Epidermal melanocyte (primary cell): ENCODE measurements around the gene RHBDL2.
"Not testable (repeated sequence)": the region's sequence is repeated elsewhere in the genome, so short reads cannot be mapped to it uniquely, and the experiment has no call there.

Experiments
- DNase-seq: peaks from one replicate; pipeline ENCODE4 v3.0.0; 2011; ENCODE audit warnings: low spot score; ENCODE audit not compliant: insufficient read length

RHBDL2 gene

DNA sequence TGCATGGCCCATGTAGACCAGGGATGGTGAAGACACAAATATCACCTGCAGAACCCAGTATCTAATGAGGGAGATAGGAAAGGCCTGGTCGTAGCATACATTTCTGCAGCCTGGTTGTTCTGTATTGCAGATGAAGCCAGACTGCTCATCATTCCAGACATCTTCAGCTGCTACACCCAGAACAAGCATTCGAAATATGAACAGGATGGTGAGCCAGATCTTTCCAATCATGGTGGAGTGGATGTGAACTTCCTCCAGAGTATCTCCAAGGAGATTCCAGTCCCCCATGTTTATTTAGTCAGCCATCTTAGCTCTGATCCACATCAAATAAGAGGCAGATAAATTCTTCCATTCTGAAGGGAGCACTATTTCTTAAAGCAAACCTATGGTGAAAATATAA lies 65.8 kb downstream of the RHBDL2 start:
- no peak for DNase-seq

DNA sequence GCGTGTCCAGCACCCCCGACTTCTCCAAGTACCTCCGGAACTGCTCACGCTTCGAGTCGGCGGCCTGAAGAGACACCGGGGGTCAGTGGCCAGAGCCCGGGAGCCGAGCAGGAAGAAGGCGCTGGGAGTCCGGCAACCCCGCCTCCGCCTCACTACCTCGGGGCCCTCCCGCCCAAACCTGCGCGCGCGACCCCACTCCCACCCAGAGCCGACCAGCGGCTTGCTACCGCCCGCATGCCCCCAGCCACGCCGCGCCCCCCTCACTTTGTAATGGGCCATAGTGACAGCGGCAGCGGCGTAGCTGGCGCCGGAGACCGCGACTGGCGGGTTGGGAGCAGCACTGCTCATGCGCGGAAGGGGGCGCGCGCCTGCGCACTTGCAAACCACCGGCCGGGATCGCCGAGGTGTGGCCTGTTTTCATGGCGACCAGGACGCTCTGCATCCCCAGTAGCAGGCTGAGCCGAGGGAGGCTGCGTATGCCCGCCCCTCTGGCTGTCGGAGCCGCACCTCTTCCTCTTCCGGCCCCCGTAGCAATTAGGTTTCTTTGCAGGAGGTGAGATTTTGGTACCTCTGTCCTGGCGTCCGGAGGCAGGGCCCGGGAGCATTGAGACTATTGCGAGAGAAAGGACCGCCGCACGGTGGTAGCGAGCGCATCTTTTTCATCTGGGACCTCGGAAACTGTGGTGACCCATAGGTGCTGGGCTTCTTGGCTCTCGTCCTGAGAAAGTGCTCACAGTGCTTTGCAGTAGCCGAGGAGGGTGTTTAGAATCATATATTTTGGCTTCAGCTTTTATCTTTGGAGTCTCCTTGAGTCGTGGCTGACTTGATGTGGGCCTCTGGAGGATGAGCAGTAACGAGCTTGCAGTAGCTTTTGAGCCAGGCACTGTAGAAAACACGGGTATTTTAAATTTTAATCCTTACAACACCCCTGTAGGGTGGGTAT lies 68.3 kb downstream of the RHBDL2 start, which contains the start of gene MYCBP:
TSS of gene MYCBP (minus strand) at position 322 of the 943 bp plus-strand sequence. CDS start at position 279, 43 bp downstream.
- DNase-seq, result peak; percentile 98

DNA sequence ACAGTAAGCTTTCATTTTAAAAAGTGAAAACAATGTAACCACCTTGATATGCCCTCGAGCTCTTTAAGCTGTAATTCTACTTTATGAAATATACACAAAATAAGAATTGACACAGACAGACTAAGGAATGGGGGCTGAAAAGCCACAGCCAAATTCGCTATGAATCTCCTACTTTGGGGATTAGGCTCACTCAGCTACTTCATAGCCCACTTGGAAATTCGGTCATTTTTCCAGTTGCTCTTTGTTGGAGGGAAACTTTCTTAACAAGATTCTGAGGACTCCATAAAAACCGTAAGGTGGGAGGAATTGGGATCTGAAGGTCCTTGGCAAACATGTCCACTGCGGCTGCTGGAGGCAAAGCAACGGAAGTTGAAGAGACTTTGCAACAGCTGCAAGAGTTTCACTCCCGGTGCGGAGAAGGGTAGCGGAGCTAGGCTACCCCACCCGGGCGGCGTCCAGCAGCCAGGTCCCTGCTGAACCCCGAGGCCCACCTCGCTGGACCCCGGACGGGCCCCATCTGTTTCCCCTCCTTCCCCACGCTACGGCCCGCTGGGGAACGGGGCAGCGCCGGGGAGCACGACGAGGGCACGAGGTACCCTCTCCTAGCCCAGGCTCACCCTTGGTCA lies 69.1 kb downstream of the RHBDL2 start:
- no peak for DNase-seq

DNA sequence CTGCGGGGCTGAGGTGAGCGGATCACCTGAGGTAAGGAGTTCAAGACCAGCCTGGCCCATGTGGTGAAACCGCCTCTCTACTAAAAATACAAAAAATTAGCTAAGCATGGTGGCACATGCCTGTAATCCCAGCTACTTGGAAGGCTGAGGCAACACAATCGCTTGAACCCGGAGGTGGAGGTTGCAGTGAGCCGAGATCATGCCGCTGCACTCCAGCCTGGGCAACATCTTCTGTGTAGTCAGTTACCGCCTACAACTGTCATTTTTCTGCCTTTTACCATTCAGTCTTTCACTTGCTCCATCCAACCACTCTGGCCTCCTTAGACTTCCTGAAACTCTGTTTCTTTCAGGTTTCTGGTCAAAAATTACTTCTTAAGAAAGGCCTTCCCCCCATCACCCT lies 70.6 kb downstream of the RHBDL2 start:
- no peak for DNase-seq

DNA sequence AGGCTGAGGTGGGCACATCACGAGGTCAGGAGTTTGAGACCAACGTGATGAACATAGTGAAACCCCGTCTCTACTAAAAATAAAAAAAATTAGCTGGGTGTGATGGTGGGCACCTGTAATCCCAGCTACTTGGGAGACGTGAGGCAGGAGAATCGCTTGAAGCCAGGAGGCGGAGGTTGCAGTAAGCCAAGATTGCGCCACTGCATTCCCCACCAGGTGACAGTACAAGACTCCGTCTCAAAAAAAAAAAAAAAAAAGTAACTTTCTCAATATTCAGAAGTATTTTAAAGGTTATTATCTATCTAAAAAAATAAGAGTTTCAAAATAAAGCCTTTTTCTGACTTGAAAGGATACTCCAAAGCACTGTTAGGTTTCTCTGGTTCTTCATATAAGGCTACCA lies 74.4 kb downstream of the RHBDL2 start:
- DNase-seq, result no peak

DNA sequence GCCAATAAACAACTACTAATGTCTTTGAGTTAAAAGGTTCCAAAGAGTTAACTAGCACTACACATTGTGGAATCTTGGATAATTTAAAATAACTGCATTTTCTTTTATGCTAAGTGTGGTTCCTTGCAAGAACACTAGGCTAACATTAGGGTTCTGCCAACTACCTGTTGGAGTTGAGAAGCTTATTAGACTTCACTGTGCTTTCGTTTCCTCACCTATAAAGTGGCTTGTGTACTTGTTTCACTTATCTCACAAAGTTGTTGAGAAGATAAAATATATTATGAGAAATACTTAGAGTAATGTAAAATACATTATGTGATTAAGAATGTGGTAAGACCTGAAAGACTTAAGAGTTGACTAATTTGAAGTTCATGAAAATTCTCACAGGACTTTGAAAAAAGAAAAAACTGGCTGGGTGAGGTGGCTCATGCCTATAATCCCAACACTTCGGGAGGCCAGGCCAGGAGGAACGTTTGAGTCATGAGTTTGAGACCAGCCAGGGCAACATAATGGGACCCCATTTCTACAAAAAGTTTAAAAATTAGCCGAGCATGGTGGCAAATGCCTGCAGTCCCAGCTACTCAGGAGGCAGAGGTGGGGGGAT lies 76.4 kb downstream of the RHBDL2 start:
- no peak for DNase-seq

DNA sequence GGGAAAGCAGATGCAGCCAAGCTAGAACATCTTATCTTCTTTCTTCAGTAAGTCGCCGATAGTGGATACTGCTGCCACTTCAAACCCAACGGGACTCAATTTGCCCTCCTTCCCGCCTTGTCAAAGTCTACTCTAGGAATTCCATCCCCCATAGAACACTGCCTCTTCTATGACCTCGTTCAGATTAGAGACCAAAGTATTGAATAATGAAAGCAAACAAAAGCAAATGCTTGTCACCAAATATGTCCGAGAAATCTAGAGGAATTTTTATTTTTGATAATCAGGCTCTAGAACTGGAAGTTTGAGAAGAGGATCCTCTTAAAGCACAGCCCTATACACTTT lies 81.2 kb downstream of the RHBDL2 start:
- no peak for DNase-seq

DNA sequence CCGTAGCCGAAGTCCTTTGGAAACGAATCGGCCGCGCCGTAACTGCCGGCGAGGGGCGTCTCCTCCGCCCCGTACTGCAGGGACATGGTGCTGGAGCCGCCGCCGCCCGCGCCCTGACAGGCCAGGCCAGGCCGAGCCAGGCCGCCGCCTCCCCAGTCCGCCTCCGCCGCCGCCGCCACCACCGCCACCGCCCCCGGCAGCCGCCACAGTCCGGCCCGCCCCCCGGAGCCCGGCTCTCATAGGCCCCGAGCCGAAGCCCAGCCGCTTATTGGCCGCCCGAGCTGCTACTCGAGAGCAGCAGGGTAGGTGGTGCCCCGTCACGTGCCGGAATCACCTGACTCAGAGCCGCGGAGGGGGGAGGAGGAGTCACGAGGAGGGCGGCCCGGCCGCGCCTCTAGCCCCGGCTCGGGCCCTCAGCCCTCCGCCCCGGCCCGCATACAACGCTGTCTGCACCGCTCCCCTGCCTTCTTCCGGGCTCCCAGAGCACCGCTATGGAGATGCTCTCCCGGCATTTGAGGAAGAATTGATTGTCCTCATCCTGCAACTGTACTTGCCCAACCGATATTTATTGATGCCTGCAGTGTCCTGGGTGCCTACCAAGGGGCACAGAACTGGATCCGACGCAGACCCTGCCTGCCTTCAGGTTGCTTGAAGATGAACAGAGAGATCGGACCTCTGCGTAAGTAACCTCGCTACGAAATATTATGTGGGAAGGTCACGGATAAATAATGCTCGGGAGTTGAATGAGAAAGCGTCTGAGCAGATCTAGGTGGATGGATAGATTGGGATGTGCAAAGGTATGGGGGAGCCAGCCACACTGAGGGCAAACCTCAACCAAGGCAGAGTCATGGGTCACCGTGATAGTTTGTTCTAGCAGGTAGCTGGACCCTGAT lies 81.8 kb downstream of the RHBDL2 start, which contains the start of gene RRAGC:
TSS of gene RRAGC (minus strand) at position 212 of the 893 bp plus-strand sequence. CDS start at position 86, 126 bp downstream.
- DNase-seq, result peak; percentile 98

DNA sequence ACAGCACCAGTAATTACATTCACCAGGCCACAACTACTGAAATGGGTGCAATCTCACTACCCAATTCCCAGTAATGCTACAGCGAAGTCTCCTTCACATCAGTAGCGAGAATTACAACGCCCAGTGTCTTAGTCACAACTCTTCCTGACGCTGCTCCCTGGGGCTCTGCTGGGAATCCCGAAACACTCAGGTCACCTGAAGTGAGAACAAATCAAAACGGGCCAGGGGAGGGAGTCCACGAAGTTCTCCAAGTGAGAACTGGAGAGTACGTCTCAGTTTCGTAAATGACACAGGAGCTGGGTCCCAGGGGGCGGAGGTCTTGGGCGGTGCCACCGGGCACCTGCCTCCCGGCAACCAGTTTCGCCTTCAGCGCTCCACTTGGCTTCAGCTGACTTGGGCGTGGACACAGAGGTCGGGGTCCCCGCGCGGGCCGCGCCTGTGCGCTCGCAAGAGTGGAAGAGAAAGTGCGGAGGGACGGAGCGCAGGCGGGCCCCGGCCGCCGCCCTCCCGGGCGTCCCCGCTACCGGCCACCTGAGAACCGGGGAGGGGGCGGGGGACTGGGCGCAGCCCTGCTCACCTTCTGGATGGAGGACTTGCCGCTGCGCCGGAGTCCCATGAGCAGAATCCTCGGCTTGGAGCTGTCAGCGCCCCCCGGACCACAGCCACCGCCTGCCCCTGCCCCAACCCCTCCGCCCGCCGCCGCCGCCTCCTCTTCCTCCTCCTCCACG lies 82.6 kb downstream of the RHBDL2 start:
- DNase-seq, result no peak

DNA sequence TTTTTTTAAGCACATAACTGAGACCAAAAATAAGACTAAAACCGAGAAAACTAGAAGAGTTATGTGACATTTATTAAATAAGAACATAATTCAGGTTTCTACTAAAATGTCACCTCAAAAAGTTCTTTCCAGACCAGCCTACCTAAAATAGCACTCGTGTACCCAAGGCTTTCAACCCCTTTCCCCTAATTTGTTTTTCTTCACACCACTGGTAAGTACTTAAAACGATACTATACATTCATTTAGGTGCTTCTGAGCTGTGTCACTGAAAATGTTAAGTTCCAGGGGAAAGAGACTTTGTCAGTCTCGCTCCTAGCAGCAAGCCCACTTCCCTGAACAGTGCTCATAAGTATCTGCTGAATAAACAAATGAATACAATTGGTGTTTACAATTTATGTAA lies 88.8 kb downstream of the RHBDL2 start:
- DNase-seq, result no peak

DNA sequence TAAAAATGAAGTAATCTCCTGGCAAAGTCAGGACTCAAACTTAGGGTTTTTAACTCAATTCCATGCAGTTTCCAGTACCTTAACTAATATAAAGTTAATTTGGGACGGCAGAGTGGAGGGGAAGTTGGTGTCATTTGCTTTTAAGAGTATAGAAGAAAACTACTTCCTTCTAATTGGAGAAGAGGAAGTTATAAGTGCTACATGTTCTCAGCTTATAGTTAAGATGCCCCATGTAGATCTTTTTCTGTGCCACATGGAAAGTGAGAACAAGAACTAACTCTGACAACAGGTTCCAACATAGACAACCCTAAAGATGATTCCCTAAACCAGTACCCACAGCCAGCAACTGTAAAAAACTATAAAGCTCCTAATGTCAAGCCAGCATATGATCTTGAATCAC lies 93.6 kb downstream of the RHBDL2 start:
- no peak for DNase-seq

DNA sequence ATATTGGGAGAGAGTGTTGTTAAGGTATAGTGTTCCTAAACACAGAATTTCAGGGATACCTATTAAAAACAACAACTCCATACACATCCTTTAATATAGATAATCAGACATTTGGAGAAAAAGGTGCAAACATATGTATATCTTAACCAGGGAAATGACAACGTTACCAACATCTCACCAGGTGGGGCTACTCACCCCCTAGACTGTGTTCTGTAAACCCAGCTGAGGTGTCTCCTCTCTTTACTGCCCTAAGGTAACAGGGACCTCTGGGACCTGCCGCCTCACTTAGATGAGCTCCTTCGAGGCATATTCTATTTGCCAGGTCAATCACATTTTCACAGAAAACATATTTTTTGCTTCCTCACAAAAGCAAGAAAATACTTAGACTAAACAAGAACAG lies 95.4 kb downstream of the RHBDL2 start:
- DNase-seq, result no peak

DNA sequence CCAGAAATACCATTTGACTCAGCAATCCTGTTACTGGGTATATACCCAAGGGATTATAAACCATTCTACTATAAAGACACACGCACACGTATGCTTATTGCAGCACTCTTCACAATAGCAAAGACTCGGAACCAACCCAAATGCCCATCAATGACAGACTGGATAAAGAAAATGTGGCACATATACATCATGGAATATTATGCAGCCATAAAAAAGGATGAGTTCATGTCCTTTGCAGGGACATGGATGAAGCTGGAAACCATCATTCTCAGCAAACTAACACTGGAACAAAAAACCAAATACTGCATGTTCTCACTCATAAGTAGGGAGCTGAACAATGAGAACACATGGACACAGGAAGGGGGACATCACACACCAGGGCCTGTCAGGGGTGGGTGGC lies 96.5 kb downstream of the RHBDL2 start:
- not testable (repeated sequence) for DNase-seq

DNA sequence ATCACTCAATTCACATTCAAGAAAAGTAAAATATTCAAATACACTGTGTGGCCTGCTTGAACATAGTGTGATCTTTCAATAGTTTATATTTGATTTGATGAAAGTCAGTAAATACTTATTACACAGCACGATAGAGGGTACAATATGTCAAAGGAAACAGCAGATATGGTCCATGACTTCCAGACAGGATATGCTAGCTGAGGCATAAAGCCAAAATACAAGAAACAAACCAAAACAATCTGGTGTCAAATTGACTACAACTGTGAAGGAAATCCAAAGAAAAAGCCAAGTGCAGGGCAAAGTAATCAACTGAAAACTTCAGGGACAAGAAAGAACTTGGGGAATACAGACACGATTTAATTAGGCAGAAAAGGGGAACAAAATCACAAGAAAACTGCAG lies 101.3 kb downstream of the RHBDL2 start:
- no peak for DNase-seq

DNA sequence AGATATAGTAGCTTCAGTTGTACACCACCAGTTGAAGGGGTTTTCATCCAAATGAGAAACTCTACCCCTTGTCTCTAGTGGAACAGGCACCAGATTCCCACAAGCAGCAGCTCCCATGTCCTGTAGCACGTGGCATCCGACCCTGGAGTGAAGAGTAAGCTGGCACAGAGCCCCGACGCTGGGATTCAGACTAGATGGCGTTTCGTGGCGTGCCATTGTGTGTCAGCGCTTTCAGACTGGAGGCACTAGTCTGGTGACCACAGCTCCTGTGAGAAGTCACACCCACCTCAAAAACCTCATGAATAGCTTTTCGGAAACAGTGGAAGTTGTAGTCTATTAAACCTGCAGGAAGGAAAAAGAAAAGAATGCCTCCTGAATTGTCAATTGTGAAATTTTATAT lies 102.3 kb downstream of the RHBDL2 start:
- DNase-seq, result no peak

DNA sequence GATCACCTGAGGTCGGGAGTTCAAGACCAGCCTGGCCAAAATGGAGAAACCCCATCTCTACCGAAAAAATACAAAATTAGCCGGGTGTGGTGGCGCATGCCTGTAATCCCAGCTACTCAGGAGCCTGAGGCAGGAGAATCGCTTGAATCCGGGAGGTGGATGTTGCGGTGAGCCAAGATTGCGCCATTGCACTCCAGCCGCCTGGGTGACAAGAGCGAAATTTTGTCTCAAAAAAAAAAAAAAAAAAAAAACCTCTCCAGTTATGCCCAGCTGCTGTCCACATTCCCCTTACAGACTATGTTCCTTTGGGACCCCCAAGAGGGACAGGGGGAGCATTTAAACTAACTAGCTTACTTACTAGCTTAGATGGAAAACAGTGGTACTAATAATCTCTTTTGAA lies 105.3 kb downstream of the RHBDL2 start:
- not testable (repeated sequence) for DNase-seq
